ENCODE data around the gene PLEKHA1.
A peak's percentile ranks its signal among the peaks of the same experiment; 100 is the strongest.

PLEKHA1 gene

GRCh38 chr10:122441961-122442360 lies 67.5 kb downstream of the PLEKHA1 start:
- DNase-seq (ENCODE audit: insufficient read length) (no peak), FAIRE-seq (no peak)
- TF ChIP-seq POLR2AphosphoS5 (IDR thresholded peaks at IDR 0.05; ENCODE audit: low read depth, low read length) (no peak), TAF1 (IDR thresholded peaks at IDR 0.05; ENCODE audit: borderline replicate concordance, low read depth, low read length) (no peak), POLR2A (IDR thresholded peaks at IDR 0.05; ENCODE audit: low read depth, low read length) (no peak)

GRCh38 chr10:122445469-122445868 lies 71.0 kb downstream of the PLEKHA1 start:
- FAIRE-seq (no peak), DNase-seq (ENCODE audit: insufficient read length) (no peak)
- TF ChIP-seq POLR2AphosphoS5 (IDR thresholded peaks at IDR 0.05; ENCODE audit: low read depth, low read length) (no peak), POLR2A (IDR thresholded peaks at IDR 0.05; ENCODE audit: low read depth, low read length) (no peak), TAF1 (IDR thresholded peaks at IDR 0.05; ENCODE audit: borderline replicate concordance, low read depth, low read length) (no peak)

GRCh38 chr10:122445904-122446303 lies 71.4 kb downstream of the PLEKHA1 start:
- TF ChIP-seq POLR2AphosphoS5 (IDR thresholded peaks at IDR 0.05; ENCODE audit: low read depth, low read length) (no peak), POLR2A (IDR thresholded peaks at IDR 0.05; ENCODE audit: low read depth, low read length) (no peak), TAF1 (IDR thresholded peaks at IDR 0.05; ENCODE audit: borderline replicate concordance, low read depth, low read length) (no peak)
- FAIRE-seq: no peak
- DNase-seq (ENCODE audit: insufficient read length): no peak

GRCh38 chr10:122446668-122447423 lies 72.3 kb downstream of the PLEKHA1 start:
- no peak for FAIRE-seq
- TF ChIP-seq POLR2AphosphoS5 (IDR thresholded peaks at IDR 0.05; ENCODE audit: low read depth, low read length) (no peak), POLR2A (IDR thresholded peaks at IDR 0.05; ENCODE audit: low read depth, low read length) (no peak), TAF1 (IDR thresholded peaks at IDR 0.05; ENCODE audit: borderline replicate concordance, low read depth, low read length) (no peak)
- DNase-seq (ENCODE audit: insufficient read length): no peak

- FAIRE-seq: peak; percentile 17
- TF ChIP-seq POLR2A (IDR thresholded peaks at IDR 0.05; ENCODE audit: low read depth, low read length): no peak
- TF ChIP-seq TAF1 (IDR thresholded peaks at IDR 0.05; ENCODE audit: borderline replicate concordance, low read depth, low read length): no peak
- TF ChIP-seq POLR2AphosphoS5 (IDR thresholded peaks at IDR 0.05; ENCODE audit: low read depth, low read length): no peak
- no peak for DNase-seq (ENCODE audit: insufficient read length)
Measured at GRCh38 chr10:122448600-122448999, 74.1 kb downstream of the PLEKHA1 start.

GRCh38 chr10:122449153-122449552 lies 74.6 kb downstream of the PLEKHA1 start:
- DNase-seq (ENCODE audit: insufficient read length): no peak
- FAIRE-seq: no peak
- TF ChIP-seq TAF1 (IDR thresholded peaks at IDR 0.05; ENCODE audit: borderline replicate concordance, low read depth, low read length) (no peak), POLR2A (IDR thresholded peaks at IDR 0.05; ENCODE audit: low read depth, low read length) (no peak), POLR2AphosphoS5 (IDR thresholded peaks at IDR 0.05; ENCODE audit: low read depth, low read length) (no peak)

- TF ChIP-seq POLR2AphosphoS5 (IDR thresholded peaks at IDR 0.05; ENCODE audit: low read depth, low read length) (no peak), TAF1 (IDR thresholded peaks at IDR 0.05; ENCODE audit: borderline replicate concordance, low read depth, low read length) (no peak), POLR2A (IDR thresholded peaks at IDR 0.05; ENCODE audit: low read depth, low read length) (no peak)
- no peak for FAIRE-seq
- DNase-seq (ENCODE audit: insufficient read length): no peak
Measured at GRCh38 chr10:122450353-122450990, 76.0 kb downstream of the PLEKHA1 start.

- DNase-seq (ENCODE audit: insufficient read length) (no peak), FAIRE-seq (no peak)
- TF ChIP-seq TAF1 (IDR thresholded peaks at IDR 0.05; ENCODE audit: borderline replicate concordance, low read depth, low read length): no peak
- TF ChIP-seq POLR2A (IDR thresholded peaks at IDR 0.05; ENCODE audit: low read depth, low read length): no peak
- no peak for TF ChIP-seq POLR2AphosphoS5 (IDR thresholded peaks at IDR 0.05; ENCODE audit: low read depth, low read length)
Measured at GRCh38 chr10:122454071-122454470, 79.6 kb downstream of the PLEKHA1 start.

GRCh38 chr10:122454603-122455080 lies 80.1 kb downstream of the PLEKHA1 start, which contains the start of gene ARMS2:
Gene ARMS2, plus strand, starts transcription at chr10:122454653. Its CDS starts 75 bp downstream, at chr10:122454728.
- TF ChIP-seq POLR2A (IDR thresholded peaks at IDR 0.05; ENCODE audit: low read depth, low read length) (no peak), TAF1 (IDR thresholded peaks at IDR 0.05; ENCODE audit: borderline replicate concordance, low read depth, low read length) (no peak), POLR2AphosphoS5 (IDR thresholded peaks at IDR 0.05; ENCODE audit: low read depth, low read length) (no peak)
- DNase-seq (ENCODE audit: insufficient read length) (no peak), FAIRE-seq (no peak)

- no peak for TF ChIP-seq POLR2AphosphoS5 (IDR thresholded peaks at IDR 0.05; ENCODE audit: low read depth, low read length)
- DNase-seq (ENCODE audit: insufficient read length): no peak
- no peak for FAIRE-seq
Measured at GRCh38 chr10:122455376-122456079, 81.0 kb downstream of the PLEKHA1 start.

GRCh38 chr10:122457934-122458333 lies 83.4 kb downstream of the PLEKHA1 start:
- TF ChIP-seq POLR2A (IDR thresholded peaks at IDR 0.05; ENCODE audit: low read depth, low read length): no peak
- TF ChIP-seq TAF1 (IDR thresholded peaks at IDR 0.05; ENCODE audit: borderline replicate concordance, low read depth, low read length): no peak
- TF ChIP-seq POLR2AphosphoS5 (IDR thresholded peaks at IDR 0.05; ENCODE audit: low read depth, low read length): no peak
- FAIRE-seq (no peak), DNase-seq (ENCODE audit: insufficient read length) (no peak)

Data from GM12892 (cell line).